ENCODE data around the gene RNF157. TPM values are rescaled to one million over a fixed set of nuclear protein-coding genes. Genes with fewer than 3 reads are reported as not detected.

Gene RNF157
- total and polyA plus RNA-seq, 9 of the 15 experiments (the other 6 are each of a cell fraction or from before 2014, with no cell fraction given), result 8.1 to 31.7 (median 20.8) TPM

DNA sequence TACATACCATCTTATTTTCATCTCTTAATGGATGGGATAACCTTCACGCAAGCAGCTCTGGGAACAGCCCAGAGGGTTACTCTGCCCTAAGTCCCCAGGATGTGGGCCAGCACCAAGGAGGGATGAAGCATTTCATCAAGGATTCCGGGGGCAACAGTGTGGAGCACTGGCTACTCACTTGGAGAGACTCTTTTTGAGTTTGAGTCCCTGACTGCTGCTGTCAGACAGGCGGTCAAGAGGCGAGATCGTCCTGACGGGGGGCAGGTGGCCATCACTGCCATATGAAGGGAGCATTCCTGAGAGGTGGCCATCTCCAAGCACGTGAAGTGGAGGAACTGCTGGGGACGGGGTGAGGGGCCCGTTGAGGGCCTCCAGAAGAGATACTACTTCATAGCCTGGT lies 81.1 kb downstream of the RNF157 start (continued):
- TF ChIP-seq GTF2E2 (tag; IDR thresholded peaks at IDR 0.05) (no peak), ZNF124 (CRISPR knock-in tag; IDR thresholded peaks at IDR 0.05) (no peak), ZNF197 (CRISPR knock-in tag; IDR thresholded peaks at IDR 0.05; ENCODE audit: low read depth) (no peak), PURB (CRISPR knock-in tag; IDR thresholded peaks at IDR 0.05; ENCODE audit: low read depth) (no peak), ZFPM2 (CRISPR knock-in tag; IDR thresholded peaks at IDR 0.05) (no peak), ZNF23 (CRISPR knock-in tag; IDR thresholded peaks at IDR 0.05) (no peak), MTA2 (IDR thresholded peaks at IDR 0.05; ENCODE audit: low read depth) (no peak)
- TF ChIP-seq, protein P1, sequence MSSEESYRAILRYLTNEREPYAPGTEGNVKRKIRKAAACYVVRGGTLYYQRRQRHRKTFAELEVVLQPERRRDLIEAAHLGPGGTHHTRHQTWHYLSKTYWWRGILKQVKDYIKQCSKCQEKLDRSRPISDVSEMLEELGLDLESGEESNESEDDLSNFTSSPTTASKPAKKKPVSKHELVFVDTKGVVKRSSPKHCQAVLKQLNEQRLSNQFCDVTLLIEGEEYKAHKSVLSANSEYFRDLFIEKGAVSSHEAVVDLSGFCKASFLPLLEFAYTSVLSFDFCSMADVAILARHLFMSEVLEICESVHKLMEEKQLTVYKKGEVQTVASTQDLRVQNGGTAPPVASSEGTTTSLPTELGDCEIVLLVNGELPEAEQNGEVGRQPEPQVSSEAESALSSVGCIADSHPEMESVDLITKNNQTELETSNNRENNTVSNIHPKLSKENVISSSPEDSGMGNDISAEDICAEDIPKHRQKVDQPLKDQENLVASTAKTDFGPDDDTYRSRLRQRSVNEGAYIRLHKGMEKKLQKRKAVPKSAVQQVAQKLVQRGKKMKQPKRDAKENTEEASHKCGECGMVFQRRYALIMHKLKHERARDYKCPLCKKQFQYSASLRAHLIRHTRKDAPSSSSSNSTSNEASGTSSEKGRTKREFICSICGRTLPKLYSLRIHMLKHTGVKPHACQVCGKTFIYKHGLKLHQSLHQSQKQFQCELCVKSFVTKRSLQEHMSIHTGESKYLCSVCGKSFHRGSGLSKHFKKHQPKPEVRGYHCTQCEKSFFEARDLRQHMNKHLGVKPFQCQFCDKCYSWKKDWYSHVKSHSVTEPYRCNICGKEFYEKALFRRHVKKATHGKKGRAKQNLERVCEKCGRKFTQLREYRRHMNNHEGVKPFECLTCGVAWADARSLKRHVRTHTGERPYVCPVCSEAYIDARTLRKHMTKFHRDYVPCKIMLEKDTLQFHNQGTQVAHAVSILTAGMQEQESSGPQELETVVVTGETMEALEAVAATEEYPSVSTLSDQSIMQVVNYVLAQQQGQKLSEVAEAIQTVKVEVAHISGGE (CRISPR knock-in tag; IDR thresholded peaks at IDR 0.05), result no peak
- TF ChIP-seq, protein P2, sequence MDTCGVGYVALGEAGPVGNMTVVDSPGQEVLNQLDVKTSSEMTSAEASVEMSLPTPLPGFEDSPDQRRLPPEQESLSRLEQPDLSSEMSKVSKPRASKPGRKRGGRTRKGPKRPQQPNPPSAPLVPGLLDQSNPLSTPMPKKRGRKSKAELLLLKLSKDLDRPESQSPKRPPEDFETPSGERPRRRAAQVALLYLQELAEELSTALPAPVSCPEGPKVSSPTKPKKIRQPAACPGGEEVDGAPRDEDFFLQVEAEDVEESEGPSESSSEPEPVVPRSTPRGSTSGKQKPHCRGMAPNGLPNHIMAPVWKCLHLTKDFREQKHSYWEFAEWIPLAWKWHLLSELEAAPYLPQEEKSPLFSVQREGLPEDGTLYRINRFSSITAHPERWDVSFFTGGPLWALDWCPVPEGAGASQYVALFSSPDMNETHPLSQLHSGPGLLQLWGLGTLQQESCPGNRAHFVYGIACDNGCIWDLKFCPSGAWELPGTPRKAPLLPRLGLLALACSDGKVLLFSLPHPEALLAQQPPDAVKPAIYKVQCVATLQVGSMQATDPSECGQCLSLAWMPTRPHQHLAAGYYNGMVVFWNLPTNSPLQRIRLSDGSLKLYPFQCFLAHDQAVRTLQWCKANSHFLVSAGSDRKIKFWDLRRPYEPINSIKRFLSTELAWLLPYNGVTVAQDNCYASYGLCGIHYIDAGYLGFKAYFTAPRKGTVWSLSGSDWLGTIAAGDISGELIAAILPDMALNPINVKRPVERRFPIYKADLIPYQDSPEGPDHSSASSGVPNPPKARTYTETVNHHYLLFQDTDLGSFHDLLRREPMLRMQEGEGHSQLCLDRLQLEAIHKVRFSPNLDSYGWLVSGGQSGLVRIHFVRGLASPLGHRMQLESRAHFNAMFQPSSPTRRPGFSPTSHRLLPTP (IDR thresholded peaks at IDR 0.05; ENCODE audit: borderline replicate concordance, extremely low read depth, insufficient read length), result no peak
